ENCODE data around the gene NEDD4L. TPM values are rescaled to one million over a fixed set of nuclear protein-coding genes. Genes with fewer than 3 reads are reported as not detected.
"Not testable (repeated sequence)": the region's sequence is repeated elsewhere in the genome, so short reads cannot be mapped to it uniquely, and the experiment has no call there.

NEDD4L gene
- total and polyA plus RNA-seq, 5 donors from 2014 or later: 4.4 to 19.6 (median 7.8) TPM

GRCh38 chr18:58163004-58163590 lies 119.1 kb downstream of the NEDD4L start:
- H3K9me3 Mint-ChIP-seq: peaks cover 0 to 3% (median 0%) of the 10 kb centered on the region in 7 donors
- H3K27me3 ChIP-seq (ENCODE audit: control insufficient read depth, insufficient read depth, low read length): no peaks in the 10 kb centered on the region

DNA sequence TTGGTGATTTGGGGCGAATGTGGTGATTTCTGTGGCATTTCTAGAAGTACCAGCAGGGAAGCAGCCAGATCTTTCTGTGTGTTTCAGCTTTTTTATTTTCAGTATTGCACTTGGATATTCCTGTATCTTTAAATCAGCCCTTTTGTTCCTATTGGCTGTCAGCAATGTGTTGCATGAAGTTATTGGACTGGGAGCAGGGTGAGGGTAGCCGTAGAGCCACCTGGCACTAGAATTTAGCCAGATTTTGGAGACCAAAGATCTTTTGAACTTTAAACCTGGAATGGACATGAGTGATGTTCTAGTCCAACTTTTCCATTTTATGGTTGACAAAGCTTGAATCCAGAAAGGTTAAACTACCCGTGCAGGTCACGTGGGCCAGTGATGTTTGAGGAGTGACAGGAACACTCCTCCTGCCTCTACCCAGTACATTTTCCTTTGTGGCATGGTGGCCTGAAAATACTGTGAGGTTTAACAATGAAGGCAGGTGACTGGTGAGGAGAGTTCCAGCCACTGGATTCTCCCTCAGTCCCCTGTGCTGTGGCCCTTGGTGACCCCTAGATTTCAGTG lies 122.3 kb downstream of the NEDD4L start:
- no peaks in the 10 kb centered on the region for H3K9me3 ChIP-seq (ENCODE audit: control insufficient read depth in 2 of 2, low read length in 2 of 2)
- no peaks in the 10 kb centered on the region for H3K36me3 ChIP-seq (ENCODE audit: control insufficient read depth, insufficient read depth, low read length)
- H3K36me3 Mint-ChIP-seq: no peaks in the 10 kb centered on the region
- no peak overlapping the region for H3K4me3 Mint-ChIP-seq
- H3K9me3 Mint-ChIP-seq: peaks cover 0 to 3% (median 0%) of the 10 kb centered on the region in 7 donors
- no peak overlapping the region for H3K27ac ChIP-seq (ENCODE audit: insufficient read depth, low read length, poor library complexity, severe bottlenecking)
- H3K27me3 ChIP-seq (ENCODE audit: control insufficient read depth, insufficient read depth, low read length): no peaks in the 10 kb centered on the region
- ATAC-seq (ENCODE audit: low read depth in 2 of 2) (no peak), DNase-seq (no peak)
- no peaks in the 10 kb centered on the region for H3K4me1 ChIP-seq (ENCODE audit: control insufficient read depth, insufficient read depth, low read length, poor library complexity, severe bottlenecking)
- H3K27ac Mint-ChIP-seq: no peak overlapping the region
- no peak overlapping the region for H3K4me3 ChIP-seq (ENCODE audit: low read depth, low read length)
- H3K27me3 Mint-ChIP-seq: no peaks in the 10 kb centered on the region
- peaks cover 0 to 4% (median 2%) of the 10 kb centered on the region in 4 donors for H3K4me1 Mint-ChIP-seq

More at GRCh38 chr18:58163004-58163590, 119.1 kb downstream of the NEDD4L start:
- H3K4me3 Mint-ChIP-seq: no peak overlapping the region
- Histone ChIP-seq H3K27ac (ENCODE audit: insufficient read depth, low read length, poor library complexity, severe bottlenecking) (no peak overlapping the region), H3K36me3 (ENCODE audit: control insufficient read depth, insufficient read depth, low read length) (no peaks in the 10 kb centered on the region), H3K9me3 (ENCODE audit: control insufficient read depth in 2 of 2, low read length in 2 of 2) (no peaks in the 10 kb centered on the region), H3K4me3 (ENCODE audit: low read depth, low read length) (no peak overlapping the region), H3K4me1 (ENCODE audit: control insufficient read depth, insufficient read depth, low read length, poor library complexity, severe bottlenecking) (no peaks in the 10 kb centered on the region)
- H3K27me3 Mint-ChIP-seq: peaks cover 5% of the 10 kb centered on the region
- DNase-seq (no peak), ATAC-seq (ENCODE audit: low read depth in 2 of 2) (no peak)
- H3K36me3 Mint-ChIP-seq: no peaks in the 10 kb centered on the region
- peaks cover 0 to 4% (median 2%) of the 10 kb centered on the region in 4 donors for H3K4me1 Mint-ChIP-seq
- H3K27ac Mint-ChIP-seq: no peak overlapping the region

GRCh38 chr18:58167073-58167472 lies 123.0 kb downstream of the NEDD4L start:
- Histone ChIP-seq H3K9me3 (ENCODE audit: control insufficient read depth in 2 of 2, low read length in 2 of 2) (no peaks in the 10 kb centered on the region), H3K27me3 (ENCODE audit: control insufficient read depth, insufficient read depth, low read length) (no peaks in the 10 kb centered on the region), H3K4me1 (ENCODE audit: control insufficient read depth, insufficient read depth, low read length, poor library complexity, severe bottlenecking) (no peaks in the 10 kb centered on the region), H3K36me3 (ENCODE audit: control insufficient read depth, insufficient read depth, low read length) (no peaks in the 10 kb centered on the region), H3K27ac (ENCODE audit: insufficient read depth, low read length, poor library complexity, severe bottlenecking) (no peak overlapping the region), H3K4me3 (ENCODE audit: low read depth, low read length) (no peak overlapping the region)
- Mint-ChIP-seq H3K27ac (no peak overlapping the region), H3K36me3 (no peaks in the 10 kb centered on the region), H3K9me3 (peaks cover 0 to 3% (median 0%) of the 10 kb centered on the region in 7 donors), H3K4me3 (no peak overlapping the region), H3K4me1 (peaks cover 0 to 4% (median 1%) of the 10 kb centered on the region in 4 donors), H3K27me3 (no peaks in the 10 kb centered on the region)
- ATAC-seq (ENCODE audit: low read depth in 2 of 2) (no peak), DNase-seq (no peak)

DNA sequence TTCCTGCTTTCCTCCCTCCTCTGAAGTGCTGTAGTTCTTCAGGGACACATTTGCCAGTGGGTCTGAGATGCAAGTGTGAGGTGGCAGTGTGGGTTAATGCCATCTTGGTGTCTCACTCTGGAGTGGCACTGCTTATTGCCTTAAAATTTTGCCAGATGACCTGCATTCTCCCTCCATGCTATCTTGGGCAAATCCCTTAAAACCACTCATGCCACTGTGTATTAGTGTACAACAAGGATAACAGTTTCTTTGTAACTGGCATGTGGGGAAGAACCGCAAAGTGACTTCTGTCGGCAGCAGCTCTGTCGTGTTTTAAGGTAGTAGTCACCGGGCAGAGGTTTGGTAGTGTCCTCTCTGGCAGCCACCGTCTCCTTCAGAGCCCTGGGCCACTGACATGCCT lies 124.2 kb downstream of the NEDD4L start:
- no peaks in the 10 kb centered on the region for H3K4me1 ChIP-seq (ENCODE audit: control insufficient read depth, insufficient read depth, low read length, poor library complexity, severe bottlenecking)
- H3K9me3 ChIP-seq (ENCODE audit: control insufficient read depth in 2 of 2, low read length in 2 of 2): no peaks in the 10 kb centered on the region
- H3K27ac Mint-ChIP-seq: no peak overlapping the region
- no peaks in the 10 kb centered on the region for H3K36me3 Mint-ChIP-seq
- H3K36me3 ChIP-seq (ENCODE audit: control insufficient read depth, insufficient read depth, low read length): no peaks in the 10 kb centered on the region
- no peak for ATAC-seq (ENCODE audit: low read depth in 2 of 2)
- no peaks in the 10 kb centered on the region for H3K27me3 ChIP-seq (ENCODE audit: control insufficient read depth, insufficient read depth, low read length)
- H3K4me3 ChIP-seq (ENCODE audit: low read depth, low read length): no peak overlapping the region
- no peaks in the 10 kb centered on the region for H3K4me1 Mint-ChIP-seq
- no peaks in the 10 kb centered on the region for H3K27me3 Mint-ChIP-seq
- H3K4me3 Mint-ChIP-seq: no peak overlapping the region
- no peak for DNase-seq
- no peak overlapping the region for H3K27ac ChIP-seq (ENCODE audit: insufficient read depth, low read length, poor library complexity, severe bottlenecking)
- peaks cover 0 to 1% (median 0%) of the 10 kb centered on the region in 7 donors for H3K9me3 Mint-ChIP-seq

DNA sequence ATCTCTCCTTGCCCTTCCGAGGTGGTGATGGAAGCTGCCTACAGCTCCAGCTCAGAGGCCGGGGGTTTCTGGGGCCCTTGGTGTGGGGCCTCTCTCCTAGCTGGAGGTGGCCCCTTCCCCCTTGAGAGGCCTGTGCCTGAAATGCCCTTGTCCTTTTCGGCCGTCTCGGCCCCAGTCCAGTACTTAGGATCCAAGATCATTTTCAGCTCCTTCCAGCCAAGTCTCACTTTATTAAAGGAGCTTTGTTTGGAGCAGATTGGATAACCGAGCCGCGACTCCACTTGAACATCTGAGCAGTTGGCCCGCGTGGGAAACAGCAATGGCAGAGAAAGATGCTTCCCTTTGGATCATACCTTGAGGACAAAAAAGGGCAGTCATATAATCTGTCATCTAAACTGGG lies 125.0 kb downstream of the NEDD4L start:
- H3K4me3 Mint-ChIP-seq: no peak overlapping the region
- Histone ChIP-seq H3K27me3 (ENCODE audit: control insufficient read depth, insufficient read depth, low read length) (no peaks in the 10 kb centered on the region), H3K27ac (ENCODE audit: insufficient read depth, low read length, poor library complexity, severe bottlenecking) (no peak overlapping the region), H3K36me3 (ENCODE audit: control insufficient read depth, insufficient read depth, low read length) (no peaks in the 10 kb centered on the region), H3K4me3 (ENCODE audit: low read depth, low read length) (no peak overlapping the region), H3K4me1 (ENCODE audit: control insufficient read depth, insufficient read depth, low read length, poor library complexity, severe bottlenecking) (no peaks in the 10 kb centered on the region), H3K9me3 (ENCODE audit: control insufficient read depth in 2 of 2, low read length in 2 of 2) (no peaks in the 10 kb centered on the region)
- no peaks in the 10 kb centered on the region for H3K36me3 Mint-ChIP-seq
- ATAC-seq (ENCODE audit: low read depth in 2 of 2) (no peak), DNase-seq (no peak)
- no peaks in the 10 kb centered on the region for H3K27me3 Mint-ChIP-seq
- peaks cover 0 to 1% (median 0%) of the 10 kb centered on the region in 7 donors for H3K9me3 Mint-ChIP-seq
- no peaks in the 10 kb centered on the region for H3K4me1 Mint-ChIP-seq
- no peak overlapping the region for H3K27ac Mint-ChIP-seq

- no peak overlapping the region for H3K4me3 ChIP-seq (ENCODE audit: low read depth, low read length)
- DNase-seq: no peak
- ATAC-seq (ENCODE audit: low read depth in 2 of 2): no peak
- Mint-ChIP-seq H3K9me3 (peaks cover 0 to 1% (median 0%) of the 10 kb centered on the region in 7 donors), H3K4me3 (no peak overlapping the region), H3K4me1 (no peaks in the 10 kb centered on the region), H3K36me3 (no peaks in the 10 kb centered on the region), H3K27me3 (no peaks in the 10 kb centered on the region), H3K27ac (peak overlapping the region in 1 of 3 donors; percentile 70)
- H3K27ac ChIP-seq (ENCODE audit: insufficient read depth, low read length, poor library complexity, severe bottlenecking): no peak overlapping the region
- no peaks in the 10 kb centered on the region for H3K9me3 ChIP-seq (ENCODE audit: control insufficient read depth in 2 of 2, low read length in 2 of 2)
- no peaks in the 10 kb centered on the region for H3K27me3 ChIP-seq (ENCODE audit: control insufficient read depth, insufficient read depth, low read length)
- H3K4me1 ChIP-seq (ENCODE audit: control insufficient read depth, insufficient read depth, low read length, poor library complexity, severe bottlenecking): no peaks in the 10 kb centered on the region
- no peaks in the 10 kb centered on the region for H3K36me3 ChIP-seq (ENCODE audit: control insufficient read depth, insufficient read depth, low read length)
Observed at GRCh38 chr18:58169472-58169871, 125.4 kb downstream of the NEDD4L start.

DNA sequence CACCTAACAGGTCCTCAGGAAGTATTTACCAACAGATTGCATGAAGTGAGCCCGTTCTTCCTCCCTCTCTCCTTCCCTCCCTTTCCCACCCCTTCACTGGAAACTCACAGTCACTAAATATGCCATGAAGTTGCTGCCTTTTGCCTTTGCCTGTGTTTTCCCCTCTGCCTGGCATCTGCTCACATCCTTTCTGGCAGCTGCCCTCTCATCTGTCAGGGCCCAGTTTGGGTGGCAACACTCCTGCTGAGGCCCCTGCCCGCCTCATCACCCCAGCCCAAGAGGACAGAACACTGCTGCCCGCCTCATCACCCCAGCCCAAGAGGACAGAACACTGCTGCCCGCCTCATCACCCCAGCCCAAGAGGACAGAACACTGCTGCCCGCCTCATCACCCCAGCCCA lies 126.0 kb downstream of the NEDD4L start:
- not testable (repeated sequence) for H3K4me3 ChIP-seq (ENCODE audit: low read depth, low read length); H3K4me3 Mint-ChIP-seq; H3K27me3 Mint-ChIP-seq; H3K36me3 Mint-ChIP-seq; H3K27me3 ChIP-seq (ENCODE audit: control insufficient read depth, insufficient read depth, low read length); H3K27ac Mint-ChIP-seq; H3K27ac ChIP-seq (ENCODE audit: insufficient read depth, low read length, poor library complexity, severe bottlenecking); H3K4me1 ChIP-seq (ENCODE audit: control insufficient read depth, insufficient read depth, low read length, poor library complexity, severe bottlenecking); H3K9me3 ChIP-seq (ENCODE audit: control insufficient read depth in 2 of 2, low read length in 2 of 2); ATAC-seq (ENCODE audit: low read depth in 2 of 2); H3K4me1 Mint-ChIP-seq; DNase-seq; H3K36me3 ChIP-seq (ENCODE audit: control insufficient read depth, insufficient read depth, low read length); H3K9me3 Mint-ChIP-seq

- H3K9me3 Mint-ChIP-seq: no peaks in the 10 kb centered on the region
- H3K36me3 Mint-ChIP-seq: no peaks in the 10 kb centered on the region
- no peak overlapping the region for H3K4me3 ChIP-seq (ENCODE audit: low read depth, low read length)
- ATAC-seq (ENCODE audit: low read depth in 2 of 2) (no peak), DNase-seq (no peak)
- no peaks in the 10 kb centered on the region for H3K36me3 ChIP-seq (ENCODE audit: control insufficient read depth, insufficient read depth, low read length)
- H3K27me3 Mint-ChIP-seq: no peaks in the 10 kb centered on the region
- H3K9me3 ChIP-seq (ENCODE audit: control insufficient read depth in 2 of 2, low read length in 2 of 2): no peaks in the 10 kb centered on the region
- peaks cover 0 to 3% (median 0%) of the 10 kb centered on the region in 4 donors for H3K4me1 Mint-ChIP-seq
- H3K4me3 Mint-ChIP-seq: no peak overlapping the region
- H3K27ac Mint-ChIP-seq: no peak overlapping the region
- no peaks in the 10 kb centered on the region for H3K27me3 ChIP-seq (ENCODE audit: control insufficient read depth, insufficient read depth, low read length)
- no peak overlapping the region for H3K27ac ChIP-seq (ENCODE audit: insufficient read depth, low read length, poor library complexity, severe bottlenecking)
- no peaks in the 10 kb centered on the region for H3K4me1 ChIP-seq (ENCODE audit: control insufficient read depth, insufficient read depth, low read length, poor library complexity, severe bottlenecking)
Observed at GRCh38 chr18:58172031-58172430, 128.0 kb downstream of the NEDD4L start.

Measured in CD4-positive, CD25-positive, alpha-beta regulatory T cell (primary cell).